HG03135 (cell line): ENCODE measurements around the gene LRIG2.
"Not testable (repeated sequence)": the region's sequence is repeated elsewhere in the genome, so short reads cannot be mapped to it uniquely, and the experiment has no call there.

Experiments used
- ATAC-seq: cut with Tn5 transposase; IDR thresholded peaks from one replicate; pipeline ENCODE4 v1.9.1; 2021; ENCODE audit warnings: mild to moderate bottlenecking, moderate library complexity; ENCODE audit not compliant: unreplicated experiment

LRIG2 gene

DNA sequence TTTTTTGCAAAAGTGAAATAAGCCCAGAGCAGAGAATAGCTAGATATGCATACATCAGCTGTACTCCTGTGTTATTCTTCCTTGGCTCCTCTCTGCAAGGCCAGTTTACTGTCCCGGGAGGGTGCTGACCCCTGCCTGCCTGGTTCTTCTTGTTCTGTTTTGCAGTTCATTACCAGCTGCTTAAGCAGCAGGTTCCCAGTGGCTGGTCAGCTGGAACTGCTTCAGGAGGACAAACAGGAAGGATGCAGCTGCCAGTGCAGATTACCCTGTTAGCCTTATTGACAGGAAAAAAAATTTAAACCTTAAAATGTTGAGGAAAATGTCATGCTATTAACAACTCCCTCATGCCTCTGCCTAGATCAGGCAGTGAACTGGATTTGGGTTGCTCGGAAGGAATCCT is 16.0 kb upstream of the LRIG2 start:
- no peak for ATAC-seq

DNA sequence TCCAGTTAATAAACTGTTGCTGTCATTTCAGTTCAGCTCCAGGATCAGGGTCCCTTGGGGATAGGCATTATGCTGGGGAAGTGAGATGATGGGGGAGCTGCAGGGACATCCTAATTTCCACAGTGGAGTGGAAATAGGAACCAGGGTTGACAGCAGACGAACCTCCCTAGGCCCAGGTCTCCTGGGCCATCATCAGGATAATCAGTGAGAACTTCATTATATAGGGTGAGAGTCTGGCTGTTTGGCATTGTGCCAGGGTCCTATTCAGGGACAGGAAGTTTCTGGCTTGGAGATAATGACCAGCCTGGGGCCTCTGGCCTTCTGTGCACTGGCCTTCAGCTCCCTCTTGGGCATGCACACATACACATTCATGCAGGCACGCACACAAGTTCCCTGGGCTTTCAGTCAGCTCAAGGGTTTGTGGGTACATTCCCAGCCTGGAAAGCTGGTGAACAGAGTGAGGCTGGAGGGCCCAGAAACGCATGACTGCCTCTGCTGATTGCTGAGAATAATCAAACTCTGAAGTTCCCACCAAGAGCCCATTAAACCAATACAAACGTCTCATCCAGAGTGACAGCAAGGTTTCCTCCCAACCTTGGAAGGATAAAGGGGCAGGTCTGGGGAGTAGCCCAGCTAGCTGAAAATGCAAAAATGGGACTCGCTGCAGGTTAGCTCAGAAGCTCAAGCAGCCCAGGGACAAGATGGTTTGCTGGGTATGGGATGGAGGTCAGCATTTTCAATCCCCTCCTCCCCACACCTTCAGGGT is 13.9 kb upstream of the LRIG2 start:
- ATAC-seq: no peak

DNA sequence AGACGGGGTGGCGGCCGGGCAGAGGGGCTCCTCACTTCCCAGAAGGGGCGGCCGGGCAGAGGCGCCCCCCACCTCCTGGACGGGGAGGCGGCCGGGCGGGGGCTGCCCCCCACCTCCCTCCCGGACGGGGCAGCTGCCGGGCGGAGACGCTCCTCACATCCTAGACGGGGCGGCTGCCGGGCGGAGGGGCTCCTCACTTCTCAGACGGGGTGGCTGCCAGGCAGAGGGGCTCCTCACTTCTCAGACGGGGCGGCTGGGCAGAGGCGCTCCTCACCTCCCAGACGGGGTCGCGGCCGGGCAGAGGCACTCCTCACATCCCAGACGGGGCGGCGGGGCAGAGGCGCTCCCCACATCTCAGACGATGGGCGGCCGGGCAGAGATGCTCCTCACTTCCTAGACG is 9.5 kb upstream of the LRIG2 start:
- not testable (repeated sequence) for ATAC-seq

DNA sequence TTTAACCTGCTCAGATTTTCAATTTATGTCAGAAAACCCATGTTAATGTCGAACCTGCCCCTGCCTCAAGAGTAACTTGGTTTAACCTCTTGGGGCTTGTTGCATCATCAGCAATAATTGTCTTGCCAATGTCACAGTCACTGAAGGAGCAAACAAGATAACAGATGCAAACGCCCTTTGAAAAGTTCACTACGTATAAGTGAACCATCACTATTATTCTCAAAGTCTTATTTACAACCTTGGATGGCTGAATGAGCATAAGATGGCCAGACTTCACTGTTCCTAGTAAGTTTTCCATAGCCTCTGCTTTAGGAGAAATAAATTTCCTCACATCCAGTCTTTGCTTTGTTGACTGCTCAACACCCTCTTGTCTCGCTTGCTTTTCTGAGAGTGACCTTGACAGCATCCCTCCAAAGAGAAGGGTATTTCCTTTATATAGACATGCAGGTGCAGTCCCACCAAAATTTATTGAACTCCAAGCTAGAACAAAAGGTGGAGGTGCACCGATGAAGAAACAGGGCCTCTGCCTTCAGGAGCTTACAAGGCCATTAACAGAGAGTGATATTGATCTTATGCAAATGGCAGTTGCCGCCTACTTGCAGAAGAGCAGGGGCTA is 749 bp upstream of the LRIG2 start:
- no peak for ATAC-seq

DNA sequence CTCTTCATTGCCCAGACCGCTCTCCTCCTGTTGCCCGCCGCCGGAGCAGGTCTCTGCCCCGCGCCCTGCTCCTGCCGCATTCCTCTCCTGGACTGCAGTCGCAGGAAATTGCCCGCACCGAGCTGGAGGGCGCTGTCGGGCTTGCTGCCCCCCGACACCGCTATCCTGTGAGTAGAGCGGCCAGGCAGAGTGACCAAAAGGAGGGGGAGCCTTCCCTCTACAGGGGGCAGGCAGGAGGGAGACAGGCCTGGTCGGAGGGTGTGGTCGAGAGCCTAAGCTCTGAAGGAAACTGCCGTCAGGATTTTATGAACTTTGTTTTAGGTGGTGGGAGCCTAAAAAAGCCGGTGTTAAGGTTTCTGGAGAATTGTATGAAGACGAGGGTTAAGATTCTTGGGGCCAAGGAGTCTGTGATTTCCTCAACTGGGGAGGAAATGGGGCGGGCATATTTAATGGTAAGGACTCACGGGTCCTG is 517 bp downstream of the LRIG2 start:
- ATAC-seq: no peak

DNA sequence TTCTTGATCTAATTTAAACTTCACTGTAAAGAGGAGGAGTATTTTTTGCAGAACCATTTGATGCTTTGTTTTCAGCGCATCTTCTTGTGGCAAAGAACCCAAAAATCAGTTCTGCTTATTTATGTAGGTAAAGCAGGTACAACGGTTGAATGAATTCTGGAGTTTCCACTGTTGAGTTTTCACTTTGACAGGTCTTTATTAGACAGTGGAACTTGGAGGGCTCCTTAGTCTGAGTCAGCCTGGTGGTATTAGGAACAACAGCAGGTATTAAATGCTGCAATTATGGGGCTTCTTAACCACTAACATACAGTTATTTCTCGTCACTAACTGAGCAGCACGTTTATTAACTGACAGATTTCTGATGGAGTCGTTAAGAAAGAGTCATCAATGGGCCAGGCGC is 1.2 kb downstream of the LRIG2 start:
- ATAC-seq: no peak

DNA sequence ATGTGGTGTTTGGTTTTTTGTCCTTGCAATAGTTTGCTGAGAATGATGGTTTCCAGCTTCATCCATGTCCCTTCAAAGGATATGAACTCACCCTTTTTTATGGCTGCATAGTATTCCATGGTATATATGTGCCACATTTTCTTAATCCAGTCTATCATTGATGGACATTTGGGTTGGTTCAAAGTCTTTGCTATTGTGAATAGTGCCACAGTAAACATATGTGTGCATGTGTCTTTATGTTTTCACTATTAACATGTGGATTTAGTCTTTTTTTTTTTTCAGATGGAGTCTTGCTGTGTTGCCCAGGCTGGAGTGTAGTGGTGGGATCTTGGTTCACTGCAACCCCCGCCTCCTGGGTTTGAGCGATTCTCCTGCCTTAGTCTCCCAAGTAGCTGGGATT is 5.0 kb downstream of the LRIG2 start:
- ATAC-seq: not testable (repeated sequence)

DNA sequence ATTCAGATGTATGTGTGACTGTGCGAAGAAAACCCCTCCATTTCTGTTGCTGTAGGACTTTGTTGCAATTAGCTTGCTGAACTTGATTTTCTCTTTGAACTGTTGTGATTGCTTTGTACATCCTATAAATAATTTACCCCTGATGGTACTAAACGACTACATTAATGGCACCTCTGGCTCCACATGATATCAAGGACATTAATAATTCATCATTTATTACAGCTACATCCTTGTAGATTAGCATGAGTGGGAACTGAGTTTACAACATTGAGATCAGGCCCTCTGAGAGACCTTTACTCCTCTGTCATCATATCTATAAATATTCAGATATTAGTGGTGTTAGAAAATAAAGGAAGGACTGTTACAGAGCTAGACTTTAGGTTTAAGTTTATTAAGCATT is 13.5 kb downstream of the LRIG2 start:
- no peak for ATAC-seq

DNA sequence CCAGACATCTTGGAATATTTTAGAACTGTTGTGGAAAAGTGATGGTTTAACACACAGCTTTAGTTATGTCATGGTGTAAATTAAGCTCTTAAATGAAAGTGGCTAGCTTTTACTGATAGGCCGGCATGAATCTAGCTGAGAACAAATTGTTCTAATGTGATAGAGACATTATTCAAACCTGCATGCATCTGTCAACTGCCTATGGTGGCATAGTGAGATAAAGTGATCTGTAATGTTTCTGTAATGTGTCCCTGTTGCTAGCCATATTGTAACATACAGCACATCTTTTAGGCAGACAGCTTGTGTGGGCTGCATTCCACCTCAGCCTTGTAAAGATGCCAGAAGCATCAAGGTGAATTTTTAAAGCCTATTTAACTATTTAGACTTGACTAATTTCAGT is 16.0 kb downstream of the LRIG2 start:
- ATAC-seq: no peak

DNA sequence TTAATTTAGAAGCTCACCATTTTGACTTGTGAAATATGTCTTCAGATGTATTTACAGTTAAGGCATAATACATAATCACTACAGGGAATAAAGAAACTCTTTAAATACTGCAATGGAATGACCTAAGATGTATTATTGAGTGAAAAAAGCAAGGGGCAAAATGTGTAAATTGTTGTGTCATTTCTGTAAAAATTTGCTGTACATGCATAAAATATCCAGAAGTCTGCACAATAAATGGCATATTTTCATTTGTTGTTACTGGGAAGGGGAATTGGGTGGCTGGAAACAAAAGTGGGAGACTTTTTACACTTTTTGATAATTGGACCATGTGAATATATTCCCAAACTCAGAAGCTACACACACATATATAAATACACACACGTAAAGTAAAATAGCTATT is 17.1 kb downstream of the LRIG2 start:
- no peak for ATAC-seq

DNA sequence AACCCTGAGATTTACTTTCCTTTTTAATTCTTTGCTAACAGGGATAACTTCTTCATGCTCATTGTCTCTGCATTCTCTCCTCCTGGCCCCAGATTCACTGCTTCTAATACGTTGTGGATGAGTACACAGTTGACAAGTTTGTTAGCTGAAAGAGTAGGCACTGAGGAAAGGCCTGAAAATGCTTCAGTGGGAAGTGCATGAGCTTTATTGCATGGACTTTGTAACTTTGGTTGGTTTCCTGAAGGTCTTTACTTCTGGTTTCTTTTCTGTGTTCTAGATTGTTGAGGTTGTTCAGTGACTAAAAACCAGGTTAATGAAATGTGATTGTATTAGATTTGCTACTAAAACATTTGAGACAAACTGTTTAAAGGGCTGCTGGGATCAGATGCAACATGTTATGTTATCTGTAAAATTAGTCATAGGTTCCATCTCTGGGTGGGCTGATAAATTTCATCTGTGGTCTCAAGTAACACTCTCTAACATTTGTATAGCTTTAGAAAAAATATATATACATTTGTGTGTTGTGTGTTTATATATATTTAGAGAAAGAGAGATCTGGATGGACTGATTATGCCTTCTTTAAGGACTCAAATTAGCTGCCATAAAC is 19.1 kb downstream of the LRIG2 start:
- no peak for ATAC-seq

DNA sequence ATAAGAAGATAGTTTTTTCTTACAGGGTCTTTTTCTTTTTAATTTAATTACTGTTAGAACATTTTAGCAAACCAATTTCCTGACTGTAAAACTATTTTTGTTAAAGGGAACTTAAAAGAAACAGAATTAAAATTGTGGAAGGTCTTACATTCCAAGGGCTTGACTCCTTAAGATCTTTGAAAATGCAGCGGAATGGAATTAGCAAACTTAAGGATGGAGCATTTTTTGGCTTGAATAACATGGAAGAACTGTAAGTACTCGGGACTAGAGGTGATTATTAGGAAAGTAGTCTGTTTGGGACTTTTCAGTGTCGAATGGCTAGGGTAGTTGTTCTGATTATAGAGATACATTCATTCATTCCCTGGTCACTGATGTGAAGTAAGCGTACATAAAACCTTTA is 21.5 kb downstream of the LRIG2 start:
- no peak for ATAC-seq

DNA sequence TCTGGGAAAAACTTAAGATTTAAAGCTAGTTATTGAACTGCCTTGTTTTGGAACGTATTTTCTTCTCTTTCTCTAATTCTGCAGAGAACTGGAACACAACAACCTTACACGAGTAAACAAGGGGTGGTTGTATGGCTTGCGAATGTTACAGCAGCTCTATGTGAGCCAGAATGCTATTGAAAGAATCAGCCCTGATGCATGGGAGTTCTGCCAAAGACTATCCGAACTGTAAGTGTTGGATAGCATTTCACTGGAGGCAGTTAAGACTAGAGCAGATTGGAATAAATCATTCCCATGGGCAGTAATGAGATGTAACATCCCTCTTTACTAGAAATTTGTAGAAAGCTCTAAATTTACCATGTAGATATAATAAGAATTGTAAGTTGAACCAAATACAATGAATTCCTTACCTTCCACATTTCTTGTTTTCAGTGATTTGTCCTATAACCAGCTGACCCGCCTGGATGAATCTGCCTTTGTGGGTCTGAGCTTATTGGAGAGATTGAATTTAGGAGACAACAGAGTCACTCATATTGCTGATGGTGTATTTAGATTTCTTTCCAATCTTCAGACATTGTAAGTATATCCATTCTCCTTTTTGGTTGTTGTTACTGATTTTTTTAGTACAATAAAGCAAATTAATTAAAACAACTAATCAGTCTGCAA is 22.9 kb downstream of the LRIG2 start:
- ATAC-seq: no peak

DNA sequence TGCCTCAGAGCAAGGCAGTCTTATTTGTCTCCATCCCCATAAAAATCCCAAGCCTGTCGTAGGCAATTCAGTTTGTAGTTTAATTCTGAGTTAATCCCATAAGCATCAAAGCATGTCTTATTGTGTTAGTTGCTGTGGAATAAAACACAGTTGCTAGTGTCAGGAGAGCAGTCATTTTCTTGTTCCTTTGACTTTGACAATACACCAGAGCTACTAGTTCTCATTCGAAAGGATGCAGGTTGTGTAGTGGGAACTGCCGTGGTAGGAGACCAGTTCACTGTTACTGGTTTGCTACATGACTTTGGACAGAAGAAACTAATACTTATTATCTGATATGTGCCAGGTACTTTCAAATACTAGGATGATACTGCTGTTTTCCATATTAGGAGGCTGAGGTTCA is 23.5 kb downstream of the LRIG2 start:
- no peak for ATAC-seq

DNA sequence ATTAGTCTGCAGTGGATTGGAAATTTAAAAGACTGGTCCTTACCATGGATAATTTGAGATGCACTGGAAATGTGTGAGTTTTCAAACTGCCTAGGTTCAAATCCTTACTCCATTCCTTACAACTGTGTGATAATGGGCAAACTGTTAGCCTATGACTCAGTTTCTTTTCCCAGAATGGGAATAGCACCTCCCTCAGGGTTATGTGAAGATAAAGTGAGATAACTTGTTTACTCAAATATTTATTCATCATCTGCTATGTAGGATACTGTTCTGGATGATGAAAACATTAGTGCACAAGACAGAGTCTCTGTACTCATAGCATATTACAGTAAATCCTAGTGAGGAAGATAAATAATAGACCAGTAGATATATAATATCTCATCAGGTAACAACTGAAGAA is 28.6 kb downstream of the LRIG2 start:
- ATAC-seq: no peak

DNA sequence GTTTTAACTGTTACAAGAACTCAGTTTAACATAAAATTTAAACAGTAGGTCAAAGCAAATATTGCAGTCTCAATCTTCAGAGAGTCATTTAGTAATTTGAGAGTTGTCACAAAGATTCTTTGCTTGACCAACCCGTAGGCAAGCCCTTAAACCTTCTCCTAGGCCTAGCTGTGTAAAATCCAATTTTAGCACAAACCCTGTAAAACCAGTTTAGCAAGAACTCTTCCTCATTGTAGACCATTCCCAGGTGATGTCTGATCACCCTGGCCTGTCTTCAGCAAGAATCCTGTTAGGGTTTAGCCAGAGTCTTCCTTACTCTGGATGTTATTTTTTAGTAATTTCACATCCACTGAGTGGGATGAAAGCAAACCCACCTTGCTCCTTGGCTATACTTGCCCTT is 30.1 kb downstream of the LRIG2 start:
- ATAC-seq: no peak

DNA sequence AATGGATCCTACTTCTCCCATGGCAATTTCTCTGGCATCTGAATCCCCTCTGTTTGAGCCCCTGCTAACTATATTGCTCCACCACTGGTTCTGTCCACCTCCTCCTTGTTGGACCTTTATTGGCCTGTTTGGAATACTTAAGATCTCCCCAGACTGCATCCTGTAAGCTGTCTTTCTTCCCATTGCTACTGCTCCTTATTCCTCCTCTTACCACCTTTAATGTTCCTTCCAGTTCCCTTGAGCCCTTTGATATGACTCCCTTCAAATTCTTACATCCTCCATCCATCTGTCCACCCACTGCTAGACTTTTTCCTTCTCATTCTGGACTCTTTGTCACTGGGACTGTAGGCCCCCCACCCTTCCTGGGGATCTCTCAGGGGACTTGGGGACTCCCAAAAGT is 31.0 kb downstream of the LRIG2 start:
- ATAC-seq: no peak

DNA sequence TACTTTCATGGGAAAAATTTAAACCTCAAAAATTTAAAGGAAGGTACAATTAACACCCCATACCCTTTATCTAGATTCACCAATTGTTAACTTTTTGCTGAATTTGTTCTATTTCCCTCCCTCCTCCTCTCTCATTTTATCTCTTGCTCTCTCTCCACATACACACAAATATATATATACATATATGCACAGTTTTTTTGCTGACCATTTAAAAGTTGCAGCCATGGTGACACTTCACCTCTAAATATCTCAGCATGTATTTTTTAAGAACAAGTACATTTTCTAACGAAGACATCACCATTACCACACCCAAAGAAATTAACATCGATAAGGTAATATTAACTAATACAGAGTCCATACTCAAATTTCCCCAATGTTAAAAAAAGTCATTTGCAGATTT is 33.9 kb downstream of the LRIG2 start:
- no peak for ATAC-seq

DNA sequence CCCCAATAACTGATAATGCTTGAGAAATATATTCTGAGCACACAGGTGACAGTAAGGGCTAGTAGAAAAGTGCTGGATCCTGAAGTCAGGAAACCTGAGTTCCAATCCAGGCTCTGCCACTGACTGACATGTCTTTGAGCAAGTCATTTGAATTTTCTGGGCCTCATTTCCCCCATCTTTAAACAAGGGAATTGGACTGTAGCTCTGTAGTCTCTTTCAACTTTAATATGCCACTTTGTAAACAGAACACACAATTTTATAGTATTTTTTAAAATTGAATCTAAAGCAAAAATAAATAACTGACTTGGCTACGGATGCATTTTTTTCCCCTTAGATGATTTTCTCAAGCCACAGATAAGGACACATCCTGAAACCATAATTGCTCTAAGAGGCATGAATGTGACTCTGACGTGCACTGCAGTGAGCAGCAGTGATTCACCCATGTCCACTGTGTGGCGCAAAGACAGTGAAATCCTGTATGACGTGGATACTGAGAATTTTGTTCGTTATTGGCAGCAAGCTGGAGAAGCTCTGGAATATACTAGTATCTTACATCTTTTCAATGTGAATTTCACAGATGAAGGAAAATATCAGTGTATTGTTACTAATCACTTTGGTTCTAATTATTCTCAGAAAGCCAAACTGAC is 37.0 kb downstream of the LRIG2 start:
- ATAC-seq: no peak

DNA sequence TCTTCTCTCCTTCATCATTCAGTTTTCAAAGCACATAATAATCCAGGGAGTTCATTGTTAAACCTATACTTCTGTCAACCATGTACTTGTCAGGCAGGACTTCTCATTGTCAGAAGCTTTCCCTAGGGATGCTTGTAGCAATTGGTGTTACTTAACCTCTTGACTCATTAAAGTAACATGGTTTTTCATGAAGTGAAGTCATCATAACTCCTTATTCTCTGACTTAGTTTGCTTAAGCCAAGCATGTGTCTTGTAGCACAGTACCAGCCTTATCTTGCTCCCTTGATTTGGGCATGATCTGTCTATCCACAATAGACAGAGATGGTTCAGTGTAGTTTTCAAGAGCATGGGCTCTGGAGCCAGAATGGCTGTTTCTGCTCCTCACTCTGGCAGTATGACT is 45.3 kb downstream of the LRIG2 start:
- no peak for ATAC-seq

DNA sequence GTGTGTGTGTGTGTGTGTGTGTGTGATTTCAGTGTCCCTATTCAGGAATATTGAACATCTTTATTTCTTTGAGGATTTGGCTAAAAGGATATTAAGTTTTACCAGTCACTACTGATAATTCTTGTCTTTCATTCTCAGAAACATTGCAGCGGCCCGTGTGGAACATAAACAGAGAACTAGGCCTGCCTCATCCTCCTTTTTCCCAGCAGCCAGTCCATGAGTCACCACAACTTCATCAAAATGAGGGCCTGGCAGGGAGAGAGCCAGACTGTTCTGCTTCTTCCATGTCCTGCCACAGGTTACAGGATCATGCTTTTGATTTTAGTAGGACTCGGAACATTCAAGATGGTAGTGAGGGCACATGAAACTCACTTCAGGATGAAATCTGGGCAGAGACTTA is 50.7 kb downstream of the LRIG2 start:
- ATAC-seq: no peak
